Mesendoderm (in vitro differentiated cells): ENCODE measurements around the gene SPOCK1.

Experiments used
- DNase-seq: peaks from one replicate; pipeline ENCODE4 v3.0.0; 2013
- H2AK5ac ChIP-seq: 2 replicates; pipeline ENCODE4 v1.6.1; 2013; ENCODE audit warnings: low read length, inconsistent platforms
- H2BK120ac ChIP-seq: 2 replicates; pipeline ENCODE4 v1.6.1; 2013; ENCODE audit warnings: low read depth, mild to moderate bottlenecking, low read length, moderate library complexity, mixed read lengths
- H2BK15ac ChIP-seq: replicated peaks from 2 replicates; pipeline ENCODE4 v1.6.1; 2013; ENCODE audit warnings: low read depth, mild to moderate bottlenecking, moderate library complexity
- H2BK5ac ChIP-seq: 2 replicates; pipeline ENCODE4 v1.6.1; 2013; ENCODE audit warnings: low read length, inconsistent platforms
- H3K18ac ChIP-seq: 2 replicates; pipeline ENCODE4 v1.6.1; 2013; ENCODE audit warnings: mild to moderate bottlenecking, low read length, mixed read lengths
- H3K23ac ChIP-seq: one replicate; pipeline ENCODE4 v1.6.1; 2013; ENCODE audit warnings: low read length
- H3K27ac ChIP-seq: 2 replicates; pipeline ENCODE4 v1.5.1; 2013; ENCODE audit warnings: low read depth, mild to moderate bottlenecking, inconsistent platforms, low read length, moderate library complexity
- H3K27me3 ChIP-seq: 2 replicates; pipeline ENCODE4 v1.6.1; 2013; ENCODE audit warnings: low read length, control low read depth, mild to moderate bottlenecking, inconsistent platforms; ENCODE audit not compliant: insufficient read depth, poor library complexity
- H3K36me3 ChIP-seq: 2 replicates; pipeline ENCODE4 v1.6.1; 2013; ENCODE audit warnings: low read length, inconsistent platforms; ENCODE audit not compliant: control insufficient read depth, insufficient read depth
- H3K4ac ChIP-seq: one replicate; pipeline ENCODE4 v1.6.1; 2013; ENCODE audit warnings: low read depth, mild to moderate bottlenecking, low read length, moderate library complexity
- H3K4me1 ChIP-seq: 2 replicates; pipeline ENCODE4 v1.6.1; 2013; ENCODE audit warnings: low read depth, low read length, inconsistent platforms; ENCODE audit not compliant: control insufficient read depth
- H3K4me2 ChIP-seq: 2 replicates; pipeline ENCODE4 v1.6.1; 2013; ENCODE audit warnings: low read length
- H3K4me3 ChIP-seq: 2 replicates; pipeline ENCODE4 v1.5.1; 2013; ENCODE audit warnings: mild to moderate bottlenecking, low read length
- H3K56ac ChIP-seq: one replicate; pipeline ENCODE4 v1.6.1; 2013; ENCODE audit warnings: low read length
- H3K79me1 ChIP-seq: 2 replicates; pipeline ENCODE4 v1.6.1; 2013; ENCODE audit warnings: low read length, inconsistent platforms
- H3K79me2 ChIP-seq: 2 replicates; pipeline ENCODE4 v1.6.1; 2013; ENCODE audit warnings: mild to moderate bottlenecking, low read length; ENCODE audit not compliant: control insufficient read depth, insufficient read depth
- H3K9ac ChIP-seq: 2 replicates; pipeline ENCODE4 v1.6.1; 2013; ENCODE audit warnings: low read length, inconsistent platforms
- H4K5ac ChIP-seq: one replicate; pipeline ENCODE4 v1.6.1; 2013; ENCODE audit warnings: low read length
- H4K8ac ChIP-seq: one replicate; pipeline ENCODE4 v1.6.1; 2013; ENCODE audit warnings: low read depth, mild to moderate bottlenecking, control low read depth, low read length, moderate library complexity
- whole genome bisulfite sequencing: extraction: QIAGEN DNeasy Blood & Tissue Kit; methylation state at CpG from one replicate; pipeline ENCODE4 v1.1.7; 2013; ENCODE audit warnings: low lambda C conversion rate, missing lambda C conversion rate; ENCODE audit not compliant: insufficient coverage; ENCODE audit errors: extremely low coverage; 5-methylcytosine and 5-hydroxymethylcytosine counted together

The SPOCK1 gene

GRCh38 chr5:137336565-137337120 lies 162.5 kb downstream of the SPOCK1 start:
- Histone ChIP-seq H2BK120ac (no peak overlapping the region), H3K79me2 (no peaks in the 10 kb centered on the region), H4K5ac (no peak overlapping the region), H3K4me2 (no peak overlapping the region), H3K23ac (no peak overlapping the region), H3K9ac (no peak overlapping the region), H3K36me3 (no peaks in the 10 kb centered on the region), H3K79me1 (no peaks in the 10 kb centered on the region), H3K27me3 (no peaks in the 10 kb centered on the region), H3K18ac (no peak overlapping the region), H3K4ac (no peak overlapping the region), H4K8ac (no peak overlapping the region), H2AK5ac (no peak overlapping the region), H3K4me1 (no peaks in the 10 kb centered on the region), H3K4me3 (no peak overlapping the region), H2BK5ac (no peak overlapping the region), H2BK15ac (no peak overlapping the region), H3K27ac (no peak overlapping the region), H3K56ac (no peak overlapping the region)
- DNase-seq: no peak

GRCh38 chr5:137336161-137336560 lies 163.0 kb downstream of the SPOCK1 start:
- no peaks in the 10 kb centered on the region for H3K36me3 ChIP-seq
- no peak overlapping the region for H3K18ac ChIP-seq
- no peak overlapping the region for H2BK5ac ChIP-seq
- no peak overlapping the region for H3K4ac ChIP-seq
- H2AK5ac ChIP-seq: no peak overlapping the region
- H3K56ac ChIP-seq: no peak overlapping the region
- no peak overlapping the region for H2BK120ac ChIP-seq
- WGBS: no CpG with 5 or more reads among the region's 1 CpG
- H3K4me1 ChIP-seq: no peaks in the 10 kb centered on the region
- no peak overlapping the region for H2BK15ac ChIP-seq
- H3K23ac ChIP-seq: no peak overlapping the region
- H3K79me1 ChIP-seq: no peaks in the 10 kb centered on the region
- no peaks in the 10 kb centered on the region for H3K79me2 ChIP-seq
- no peak overlapping the region for H3K27ac ChIP-seq
- no peaks in the 10 kb centered on the region for H3K27me3 ChIP-seq
- H3K4me3 ChIP-seq: no peak overlapping the region
- DNase-seq: no peak
- H3K4me2 ChIP-seq: no peak overlapping the region
- H3K9ac ChIP-seq: no peak overlapping the region
- H4K8ac ChIP-seq: no peak overlapping the region
- H4K5ac ChIP-seq: no peak overlapping the region

- Histone ChIP-seq H3K4ac (no peak overlapping the region), H3K27ac (no peak overlapping the region), H3K9ac (no peak overlapping the region), H3K4me3 (no peak overlapping the region), H3K79me1 (no peaks in the 10 kb centered on the region), H3K79me2 (no peaks in the 10 kb centered on the region), H3K27me3 (no peaks in the 10 kb centered on the region), H3K56ac (no peak overlapping the region), H3K18ac (no peak overlapping the region), H2BK5ac (no peak overlapping the region), H4K5ac (no peak overlapping the region), H3K23ac (no peak overlapping the region), H2AK5ac (no peak overlapping the region), H3K36me3 (no peaks in the 10 kb centered on the region), H3K4me1 (no peaks in the 10 kb centered on the region), H3K4me2 (no peak overlapping the region), H4K8ac (no peak overlapping the region), H2BK15ac (no peak overlapping the region), H2BK120ac (no peak overlapping the region)
- DNase-seq: no peak
- WGBS: no CpG with 5 or more reads among the region's 5 CpGs
Observed at GRCh38 chr5:137335493-137335892, 163.6 kb downstream of the SPOCK1 start.

GRCh38 chr5:137333928-137334327 lies 165.2 kb downstream of the SPOCK1 start:
- Histone ChIP-seq H3K4me1 (no peaks in the 10 kb centered on the region), H4K5ac (no peak overlapping the region), H2BK5ac (no peak overlapping the region), H3K4me3 (no peak overlapping the region), H3K79me2 (no peaks in the 10 kb centered on the region), H2AK5ac (no peak overlapping the region), H4K8ac (no peak overlapping the region), H3K9ac (no peak overlapping the region), H3K27me3 (no peaks in the 10 kb centered on the region), H3K4me2 (no peak overlapping the region), H2BK120ac (no peak overlapping the region), H3K23ac (no peak overlapping the region), H3K56ac (no peak overlapping the region), H2BK15ac (no peak overlapping the region), H3K27ac (no peak overlapping the region), H3K79me1 (no peaks in the 10 kb centered on the region), H3K36me3 (no peaks in the 10 kb centered on the region), H3K18ac (no peak overlapping the region), H3K4ac (no peak overlapping the region)
- WGBS: no CpG with 5 or more reads among the region's 3 CpGs
- DNase-seq: no peak

- Histone ChIP-seq H3K4ac (no peak overlapping the region), H4K8ac (no peak overlapping the region), H2BK15ac (no peak overlapping the region), H3K4me1 (no peaks in the 10 kb centered on the region), H3K9ac (no peak overlapping the region), H3K56ac (no peak overlapping the region), H3K4me2 (no peak overlapping the region), H3K23ac (no peak overlapping the region), H3K27ac (no peak overlapping the region), H3K79me1 (no peaks in the 10 kb centered on the region), H3K27me3 (no peaks in the 10 kb centered on the region), H3K18ac (no peak overlapping the region), H2BK5ac (no peak overlapping the region), H3K4me3 (no peak overlapping the region), H2AK5ac (no peak overlapping the region), H3K79me2 (no peaks in the 10 kb centered on the region), H4K5ac (no peak overlapping the region), H3K36me3 (no peaks in the 10 kb centered on the region), H2BK120ac (no peak overlapping the region)
- no peak for DNase-seq
- WGBS: no CpG with 5 or more reads among the region's 4 CpGs
Observed at GRCh38 chr5:137333475-137333874, 165.7 kb downstream of the SPOCK1 start.

GRCh38 chr5:137332296-137332695 lies 166.8 kb downstream of the SPOCK1 start:
- H3K18ac ChIP-seq: no peak overlapping the region

More at GRCh38 chr5:137332296-137332695, 166.8 kb downstream of the SPOCK1 start:
- no peak overlapping the region for H3K4me3 ChIP-seq
- WGBS: no CpG with 5 or more reads among the region's 6 CpGs
- H3K23ac ChIP-seq: no peak overlapping the region
- H4K5ac ChIP-seq: no peak overlapping the region
- H2BK15ac ChIP-seq: no peak overlapping the region
- no peak overlapping the region for H3K4me2 ChIP-seq
- peak; percentile 41 for DNase-seq
- H3K4me1 ChIP-seq: no peaks in the 10 kb centered on the region
- no peak overlapping the region for H2BK120ac ChIP-seq
- no peak overlapping the region for H4K8ac ChIP-seq
- H3K36me3 ChIP-seq: no peaks in the 10 kb centered on the region
- H3K79me1 ChIP-seq: no peaks in the 10 kb centered on the region
- H3K56ac ChIP-seq: no peak overlapping the region
- no peak overlapping the region for H3K9ac ChIP-seq
- H3K4ac ChIP-seq: no peak overlapping the region
- no peak overlapping the region for H2AK5ac ChIP-seq
- no peaks in the 10 kb centered on the region for H3K27me3 ChIP-seq
- H3K79me2 ChIP-seq: no peaks in the 10 kb centered on the region
- H2BK5ac ChIP-seq: no peak overlapping the region
- H3K27ac ChIP-seq: no peak overlapping the region
